Measurements from ENCODE around the gene PTPRO.

The PTPRO gene

GRCh38 chr12:15322164-15323061 is at the start of gene PTPRO:
TSS of gene PTPRO (plus strand) at chr12:15322508.
- peak in 1 of 2 donors; percentile 14 for DNase-seq (ENCODE audit: low read depth in 2 of 2)
- peak within 1 kb of the TSS in 1 of 2 donors; percentile 45 for H3K4me3 ChIP-seq (replicated peaks in 1 of 2; ENCODE audit: low read depth in 2 of 2, low read length in 2 of 2)
- no peak for TF ChIP-seq CTCF (IDR thresholded peaks at IDR 0.05; ENCODE audit: low read depth, low read length)

GRCh38 chr12:15273896-15274295 is 48.4 kb upstream of the PTPRO start:
- no peak overlapping the region for H3K4me3 ChIP-seq (replicated peaks in 1 of 2; ENCODE audit: low read depth in 2 of 2, low read length in 2 of 2)
- TF ChIP-seq CTCF (IDR thresholded peaks at IDR 0.05; ENCODE audit: low read depth, low read length) = no peak
- peak in 1 of 2 donors; percentile 3 for DNase-seq (ENCODE audit: low read depth in 2 of 2)

GRCh38 chr12:15274561-15274967 is 47.7 kb upstream of the PTPRO start:
- DNase-seq (ENCODE audit: low read depth in 2 of 2) = peak in 1 of 2 donors; percentile 73
- TF ChIP-seq CTCF (IDR thresholded peaks at IDR 0.05; ENCODE audit: low read depth, low read length) = no peak
- H3K4me3 ChIP-seq (replicated peaks in 1 of 2; ENCODE audit: low read depth in 2 of 2, low read length in 2 of 2) = no peak overlapping the region

GRCh38 chr12:15276088-15276698 is 46.1 kb upstream of the PTPRO start:
- peak; percentile 60 to 75 for DNase-seq (ENCODE audit: low read depth in 2 of 2)
- TF ChIP-seq CTCF (IDR thresholded peaks at IDR 0.05; ENCODE audit: low read depth, low read length) = peak; percentile 51
- H3K4me3 ChIP-seq (replicated peaks in 1 of 2; ENCODE audit: low read depth in 2 of 2, low read length in 2 of 2) = no peak overlapping the region

GRCh38 chr12:15278816-15279658 is 43.3 kb upstream of the PTPRO start:
- TF ChIP-seq CTCF (IDR thresholded peaks at IDR 0.05; ENCODE audit: low read depth, low read length) = peak; percentile 11
- DNase-seq (ENCODE audit: low read depth in 2 of 2) = peak; percentile 85 to 93
- no peak overlapping the region for H3K4me3 ChIP-seq (replicated peaks in 1 of 2; ENCODE audit: low read depth in 2 of 2, low read length in 2 of 2)

GRCh38 chr12:15280930-15281329 is 41.4 kb upstream of the PTPRO start:
- DNase-seq (ENCODE audit: low read depth in 2 of 2) = no peak
- no peak overlapping the region for H3K4me3 ChIP-seq (replicated peaks in 1 of 2; ENCODE audit: low read depth in 2 of 2, low read length in 2 of 2)
- TF ChIP-seq CTCF (IDR thresholded peaks at IDR 0.05; ENCODE audit: low read depth, low read length) = no peak
